GM21367 (cell line): ENCODE results near the gene GPR156.
"Not testable (repeated sequence)": the region's sequence is repeated elsewhere in the genome, so short reads cannot be mapped to it uniquely, and the experiment has no call there.

Experiments
- ATAC-seq: cut with Tn5 transposase; IDR thresholded peaks from one replicate; pipeline ENCODE4 v1.9.1; 2021; ENCODE audit not compliant: unreplicated experiment

Gene GPR156

GRCh38 chr3:120275618-120276017 is 9.4 kb downstream of the GPR156 start:
- no peak for ATAC-seq

- no peak for ATAC-seq
Measured at GRCh38 chr3:120274739-120275167, 10.3 kb downstream of the GPR156 start.

- ATAC-seq = no peak
Measured at GRCh38 chr3:120272286-120272685, 12.7 kb downstream of the GPR156 start.

- no peak for ATAC-seq
Measured at GRCh38 chr3:120265989-120266388, 19.0 kb downstream of the GPR156 start.

- ATAC-seq = no peak
Measured at GRCh38 chr3:120264963-120265362, 20.1 kb downstream of the GPR156 start.

- no peak for ATAC-seq
Measured at GRCh38 chr3:120263792-120264191, 21.2 kb downstream of the GPR156 start.

- ATAC-seq = no peak
Measured at GRCh38 chr3:120258009-120258408, 27.0 kb downstream of the GPR156 start.

- no peak for ATAC-seq
Measured at GRCh38 chr3:120245386-120245785, 39.6 kb downstream of the GPR156 start.

GRCh38 chr3:120244834-120245225 is 40.2 kb downstream of the GPR156 start:
- no peak for ATAC-seq

GRCh38 chr3:120239644-120240043 is 45.4 kb downstream of the GPR156 start:
- no peak for ATAC-seq

- ATAC-seq = no peak
Measured at GRCh38 chr3:120227710-120228347, 57.2 kb downstream of the GPR156 start.

GRCh38 chr3:120224237-120224636 is 60.8 kb downstream of the GPR156 start:
- ATAC-seq = no peak

- no peak for ATAC-seq
Measured at GRCh38 chr3:120218981-120219380, 66.0 kb downstream of the GPR156 start.

GRCh38 chr3:120216633-120217032 is 68.4 kb downstream of the GPR156 start:
- not testable (repeated sequence) for ATAC-seq

- no peak for ATAC-seq
Measured at GRCh38 chr3:120214176-120214575, 70.8 kb downstream of the GPR156 start.

GRCh38 chr3:120212505-120212904 is 72.5 kb downstream of the GPR156 start:
- ATAC-seq = no peak

GRCh38 chr3:120209425-120209824 is 75.6 kb downstream of the GPR156 start:
- ATAC-seq = no peak

GRCh38 chr3:120204338-120204737 is 80.7 kb downstream of the GPR156 start:
- ATAC-seq = no peak

- no peak for ATAC-seq
Measured at GRCh38 chr3:120203621-120204020, 81.4 kb downstream of the GPR156 start.

GRCh38 chr3:120203016-120203415 is 82.0 kb downstream of the GPR156 start:
- no peak for ATAC-seq

- no peak for ATAC-seq
Measured at GRCh38 chr3:120202363-120202762, 82.7 kb downstream of the GPR156 start.

GRCh38 chr3:120200493-120201235 is 84.4 kb downstream of the GPR156 start:
- ATAC-seq = no peak
